Type B pancreatic cell (in vitro differentiated cells): Measurements from ENCODE around the gene MYH11. TPM values are rescaled to one million over a fixed set of nuclear protein-coding genes. Genes with fewer than 3 reads are reported as not detected.
"Not testable (repeated sequence)": the region's sequence is repeated elsewhere in the genome, so short reads cannot be mapped to it uniquely, and the experiment has no call there.

Experiments used
- DNase-seq: peaks from one replicate; pipeline ENCODE4 v3.0.0; 2021; ENCODE audit warnings: mixed read lengths; ENCODE audit not compliant: unreplicated experiment; ENCODE audit errors: extremely low spot score
- H3K27ac Mint-ChIP-seq: 2 replicates; pipeline ENCODE4 v1.8.0; 2021; ENCODE audit warnings: mild to moderate bottlenecking, mixed read lengths
- H3K27me3 Mint-ChIP-seq: 2 replicates; pipeline ENCODE4 v1.8.0; 2021; ENCODE audit warnings: mixed read lengths
- H3K36me3 Mint-ChIP-seq: 2 replicates; pipeline ENCODE4 v1.8.0; 2021; ENCODE audit warnings: mixed read lengths
- H3K4me1 Mint-ChIP-seq: one replicate; pipeline ENCODE4 v1.8.0; 2021; ENCODE audit warnings: mixed read lengths; ENCODE audit not compliant: unreplicated experiment
- H3K4me3 Mint-ChIP-seq: 2 replicates; pipeline ENCODE4 v1.8.0; 2021; ENCODE audit warnings: mild to moderate bottlenecking, mixed read lengths
- H3K9me3 Mint-ChIP-seq: 2 replicates; pipeline ENCODE4 v1.8.0; 2021; ENCODE audit warnings: mixed read lengths
- total RNA-seq: library from RNA; stranded (reverse); gene quantifications from 2 replicates; pipeline ENCODE4 v1.2.1, GENCODE V29; 2021; ENCODE audit warnings: low replicate concordance
- TF ChIP-seq, protein P1 (sequence below): fragments of 200-600 bp; sonication (generic); conservative IDR thresholded peaks from 2 replicates; pipeline ENCODE4 v1.5.0; 2021; ENCODE audit warnings: antibody characterized with exemption, mild to moderate bottlenecking

Gene MYH11
- total RNA-seq, 1 donor from 2014 or later = 0.43 TPM

DNA sequence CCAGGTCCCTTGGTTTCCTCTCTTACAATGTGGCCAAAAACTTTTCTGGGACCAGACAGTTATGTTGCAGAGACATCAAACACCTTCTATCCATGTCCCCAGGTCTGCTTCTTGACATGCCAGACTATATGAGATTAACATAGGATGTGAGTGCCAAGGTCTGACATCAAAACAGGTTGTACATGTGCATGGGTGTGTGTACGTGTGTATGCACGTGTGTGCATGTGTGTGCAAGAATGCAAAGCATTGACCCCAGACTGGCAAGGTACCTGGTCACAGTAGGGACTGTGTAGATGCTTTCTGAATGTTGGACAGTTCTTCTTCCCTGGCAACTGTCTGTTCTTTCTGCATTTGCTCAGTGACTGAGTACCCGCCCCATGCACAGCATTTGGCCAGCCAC is 121.2 kb downstream of the MYH11 start:
- no peak for DNase-seq
- Mint-ChIP-seq H3K36me3 (no peaks in the 10 kb centered on the region), H3K4me1 (no peaks in the 10 kb centered on the region), H3K27ac (no peak overlapping the region), H3K9me3 (no peaks in the 10 kb centered on the region), H3K4me3 (no peak overlapping the region), H3K27me3 (peaks cover 4% of the 10 kb centered on the region)
- TF ChIP-seq, protein P1, sequence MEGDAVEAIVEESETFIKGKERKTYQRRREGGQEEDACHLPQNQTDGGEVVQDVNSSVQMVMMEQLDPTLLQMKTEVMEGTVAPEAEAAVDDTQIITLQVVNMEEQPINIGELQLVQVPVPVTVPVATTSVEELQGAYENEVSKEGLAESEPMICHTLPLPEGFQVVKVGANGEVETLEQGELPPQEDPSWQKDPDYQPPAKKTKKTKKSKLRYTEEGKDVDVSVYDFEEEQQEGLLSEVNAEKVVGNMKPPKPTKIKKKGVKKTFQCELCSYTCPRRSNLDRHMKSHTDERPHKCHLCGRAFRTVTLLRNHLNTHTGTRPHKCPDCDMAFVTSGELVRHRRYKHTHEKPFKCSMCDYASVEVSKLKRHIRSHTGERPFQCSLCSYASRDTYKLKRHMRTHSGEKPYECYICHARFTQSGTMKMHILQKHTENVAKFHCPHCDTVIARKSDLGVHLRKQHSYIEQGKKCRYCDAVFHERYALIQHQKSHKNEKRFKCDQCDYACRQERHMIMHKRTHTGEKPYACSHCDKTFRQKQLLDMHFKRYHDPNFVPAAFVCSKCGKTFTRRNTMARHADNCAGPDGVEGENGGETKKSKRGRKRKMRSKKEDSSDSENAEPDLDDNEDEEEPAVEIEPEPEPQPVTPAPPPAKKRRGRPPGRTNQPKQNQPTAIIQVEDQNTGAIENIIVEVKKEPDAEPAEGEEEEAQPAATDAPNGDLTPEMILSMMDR = no peak

DNA sequence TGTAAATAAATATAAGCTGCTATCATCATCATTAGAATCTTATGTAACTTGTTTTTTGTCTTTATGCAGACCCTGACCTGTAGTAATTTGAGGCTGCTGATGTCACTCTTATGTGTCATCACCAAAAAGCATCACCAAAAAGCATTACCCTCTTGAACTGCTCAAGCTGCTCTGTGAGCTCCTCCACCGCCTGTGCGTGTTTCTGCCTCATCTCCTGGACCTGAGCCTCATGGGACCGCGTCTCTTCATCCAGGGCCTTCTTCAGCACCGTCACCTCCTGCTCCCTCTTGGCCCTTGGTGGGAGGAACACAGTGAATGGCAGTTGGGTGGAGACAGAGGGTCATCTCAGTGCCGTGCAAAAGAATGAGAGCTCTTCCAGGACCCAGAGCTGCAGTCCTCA is 124.4 kb downstream of the MYH11 start:
- H3K36me3 Mint-ChIP-seq = peaks cover 3% of the 10 kb centered on the region
- H3K27ac Mint-ChIP-seq = no peak overlapping the region
- DNase-seq = no peak
- H3K27me3 Mint-ChIP-seq = peaks cover 4% of the 10 kb centered on the region
- H3K4me1 Mint-ChIP-seq = no peaks in the 10 kb centered on the region
- no peak overlapping the region for H3K4me3 Mint-ChIP-seq
- no peaks in the 10 kb centered on the region for H3K9me3 Mint-ChIP-seq
- TF ChIP-seq, protein P1 = no peak

DNA sequence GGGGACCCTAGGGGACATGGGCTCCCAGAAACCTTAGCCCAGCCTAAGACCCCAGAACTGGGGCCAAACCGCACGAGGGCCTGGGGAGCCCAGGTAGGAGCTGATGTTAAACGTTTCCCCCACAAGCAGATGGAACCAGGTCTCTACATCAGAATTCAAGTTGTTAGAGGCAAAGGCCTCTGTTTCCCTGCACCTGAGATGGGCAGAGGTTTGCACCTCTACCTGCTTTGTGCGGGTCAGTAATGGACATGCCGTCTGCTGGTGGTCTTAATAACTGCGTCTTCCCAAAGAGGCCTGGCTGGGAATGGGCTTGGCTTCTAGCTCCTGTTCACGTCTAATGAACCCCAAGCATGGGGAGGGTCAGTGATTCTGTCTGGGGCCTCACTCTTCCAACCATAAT is 127.7 kb downstream of the MYH11 start:
- H3K4me1 Mint-ChIP-seq = no peaks in the 10 kb centered on the region
- H3K9me3 Mint-ChIP-seq = no peaks in the 10 kb centered on the region

DNA sequence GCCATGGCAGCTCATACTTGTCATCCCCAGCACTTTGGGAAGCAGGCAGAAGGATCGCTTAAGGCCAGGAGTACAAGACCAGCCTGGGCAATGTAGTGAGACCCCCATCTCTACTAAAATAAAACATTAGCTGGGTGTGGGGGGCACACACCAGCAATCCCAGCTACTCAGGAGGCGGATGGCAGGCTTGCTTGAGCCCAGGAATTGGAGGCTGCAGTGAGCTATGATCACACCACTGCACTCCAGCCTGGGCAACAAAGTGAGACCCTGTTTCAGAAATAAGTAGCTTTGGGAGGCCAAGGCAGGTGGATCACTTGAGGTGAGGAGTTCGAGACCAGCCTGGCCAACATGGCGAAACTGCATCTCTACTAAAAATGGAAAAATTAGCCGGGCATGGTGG is 129.1 kb downstream of the MYH11 start:
- not testable (repeated sequence) for H3K27me3 Mint-ChIP-seq, H3K4me3 Mint-ChIP-seq, DNase-seq, H3K27ac Mint-ChIP-seq, H3K9me3 Mint-ChIP-seq, H3K4me1 Mint-ChIP-seq
- peaks cover 12% of the 10 kb centered on the region for H3K36me3 Mint-ChIP-seq

More for the DNA sequence above, 127.7 kb downstream of the MYH11 start:
- Mint-ChIP-seq H3K27ac (no peak overlapping the region), H3K36me3 (peaks cover 12% of the 10 kb centered on the region), H3K4me3 (no peak overlapping the region), H3K27me3 (no peaks in the 10 kb centered on the region)
- TF ChIP-seq, protein P1 = no peak
- no peak for DNase-seq

DNA sequence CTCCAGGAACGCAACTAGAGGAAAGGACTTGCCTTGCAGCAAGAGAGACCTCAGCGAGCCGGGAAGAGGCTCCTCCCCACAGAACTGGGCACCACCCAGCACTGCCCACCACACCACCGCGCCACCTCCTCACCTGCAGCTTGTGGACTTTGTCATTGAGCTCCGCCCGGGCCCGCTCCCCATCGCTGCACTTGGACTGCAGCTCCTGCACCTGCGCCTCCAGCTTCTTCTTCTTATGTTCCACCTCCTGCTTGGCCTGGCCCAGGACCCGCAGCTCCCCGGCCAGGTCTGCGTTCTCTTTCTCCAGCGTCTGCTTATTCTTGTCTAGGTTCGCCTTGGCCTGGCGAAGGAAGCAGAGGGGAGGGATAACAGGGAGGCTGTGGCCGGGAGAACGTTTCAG is 130.1 kb downstream of the MYH11 start:
- Mint-ChIP-seq H3K9me3 (no peaks in the 10 kb centered on the region), H3K4me1 (no peaks in the 10 kb centered on the region), H3K4me3 (no peak overlapping the region), H3K27ac (no peak overlapping the region), H3K27me3 (no peaks in the 10 kb centered on the region), H3K36me3 (peaks cover 12% of the 10 kb centered on the region)
- TF ChIP-seq, protein P1 = no peak
- no peak for DNase-seq

DNA sequence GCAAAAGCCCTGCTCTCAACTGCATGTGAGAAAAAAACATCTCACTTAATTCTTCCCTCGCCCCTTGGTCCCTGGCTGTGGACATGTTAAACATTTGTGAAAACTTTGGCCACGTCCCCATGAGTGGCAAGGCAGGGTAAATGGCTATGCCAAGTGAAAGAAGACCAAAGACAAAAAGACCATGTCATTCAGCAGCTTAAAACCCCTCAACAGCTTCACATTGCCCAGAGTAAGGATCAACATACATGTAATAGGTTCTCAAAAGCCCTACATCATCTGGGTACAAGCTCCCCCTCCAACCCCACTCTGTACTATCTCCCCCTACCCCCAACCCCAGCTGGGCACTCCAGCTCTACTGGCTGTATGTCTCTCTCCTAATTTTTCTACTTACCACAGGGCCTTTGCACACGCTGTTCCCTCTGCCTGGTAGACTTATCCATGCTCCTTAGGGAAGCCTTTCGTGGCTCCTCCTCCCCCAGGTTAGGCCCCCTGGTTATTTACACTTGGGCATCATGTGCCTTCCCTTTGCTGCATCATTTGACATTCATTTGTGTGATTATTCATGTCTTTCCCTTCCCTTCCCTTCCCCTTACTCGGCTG is 131.1 kb downstream of the MYH11 start:
- Mint-ChIP-seq H3K36me3 (peaks cover 12% of the 10 kb centered on the region), H3K27me3 (no peaks in the 10 kb centered on the region), H3K9me3 (no peaks in the 10 kb centered on the region), H3K4me3 (no peak overlapping the region), H3K4me1 (no peaks in the 10 kb centered on the region), H3K27ac (no peak overlapping the region)
- TF ChIP-seq, protein P1 = no peak
- no peak for DNase-seq
